BLaER1 (cell line): ENCODE results near the gene PPP3CB.
"Not testable (repeated sequence)": the region's sequence is repeated elsewhere in the genome, so short reads cannot be mapped to it uniquely, and the experiment has no call there.

Experiments
- H3K27ac ChIP-seq: shearing (Covaris generic); formaldehyde crosslinking; 2 replicates; pipeline ENCODE4 v1.8.1; 2022
- H3K27me3 ChIP-seq: shearing (Covaris generic); formaldehyde crosslinking; 2 replicates; pipeline ENCODE4 v1.8.1; 2022
- H3K36me3 ChIP-seq: shearing (Covaris generic); formaldehyde crosslinking; 2 replicates; pipeline ENCODE4 v1.8.1; 2022
- H3K4me1 ChIP-seq: shearing (Covaris generic); formaldehyde crosslinking; 2 replicates; pipeline ENCODE4 v1.8.1; 2022
- H3K4me2 ChIP-seq: shearing (Covaris generic); formaldehyde crosslinking; 2 replicates; pipeline ENCODE4 v1.8.1; 2022
- H3K4me3 ChIP-seq: shearing (Covaris generic); formaldehyde crosslinking; 2 replicates; pipeline ENCODE4 v1.8.1; 2022
- H3K9ac ChIP-seq: shearing (Covaris generic); formaldehyde crosslinking; 2 replicates; pipeline ENCODE4 v1.8.1; 2022
- H3K9me3 ChIP-seq: shearing (Covaris generic); formaldehyde crosslinking; 2 replicates; pipeline ENCODE4 v1.8.1; 2022
- H4K20me1 ChIP-seq: shearing (Covaris generic); formaldehyde crosslinking; 2 replicates; pipeline ENCODE4 v1.8.1; 2022
- Cebpa-rat ChIP-seq: shearing (Covaris generic); IDR thresholded peaks from 2 replicates; pipeline ENCODE4 v1.8.1; 2022

The PPP3CB gene

DNA sequence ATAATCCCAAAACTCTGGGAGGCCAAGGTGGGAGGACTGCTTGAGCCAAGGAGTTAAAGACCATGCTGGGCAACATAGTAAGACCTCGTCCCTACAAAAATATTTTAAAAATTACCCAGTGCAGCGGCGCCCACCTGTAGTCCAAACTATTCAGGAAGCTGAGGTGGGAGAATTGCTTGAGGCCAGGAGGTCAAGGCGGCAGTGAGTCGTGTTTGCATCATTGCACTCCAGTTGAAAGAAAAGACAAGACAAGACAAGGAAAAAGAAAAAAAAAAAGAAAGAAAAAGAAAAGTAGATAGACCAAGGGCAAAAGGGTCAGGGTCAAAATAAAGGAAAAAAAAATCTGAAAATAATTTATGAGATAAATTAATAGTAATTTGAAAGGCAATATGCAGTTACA, 87.8 kb downstream of the PPP3CB start:
- no peak for TF ChIP-seq Cebpa-rat
- H3K9ac ChIP-seq: no peak overlapping the region

DNA sequence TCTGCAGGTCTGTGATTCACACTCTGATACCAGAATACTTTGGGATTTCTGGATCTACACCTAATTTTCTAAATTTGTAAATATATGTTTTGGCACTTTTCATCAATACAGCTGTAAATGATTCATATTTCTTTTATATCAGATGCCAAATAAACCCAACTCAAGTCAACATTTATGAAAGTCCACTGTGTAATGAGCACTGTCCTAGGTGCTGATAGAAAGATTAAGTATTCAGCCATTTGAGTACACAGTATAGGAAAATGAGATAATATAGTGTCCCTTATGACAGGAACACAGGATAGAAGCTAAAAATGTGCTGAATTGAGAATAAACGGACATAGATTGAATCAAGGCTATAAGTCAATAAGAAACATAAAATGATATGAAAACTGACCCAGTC, 88.3 kb downstream of the PPP3CB start:
- Histone ChIP-seq H3K27ac (no peak overlapping the region), H3K9me3 (no peaks in the 10 kb centered on the region), H3K4me1 (peaks cover 2% of the 10 kb centered on the region), H3K4me3 (no peak overlapping the region), H4K20me1 (peaks cover 72% of the 10 kb centered on the region), H3K4me2 (no peak overlapping the region), H3K27me3 (no peaks in the 10 kb centered on the region), H3K9ac (no peak overlapping the region), H3K36me3 (peaks cover 9% of the 10 kb centered on the region; the same call in 1 of the 2 replicates)
- no peak for TF ChIP-seq Cebpa-rat

More for the DNA sequence above, 87.8 kb downstream of the PPP3CB start:
- Histone ChIP-seq H3K27ac (no peak overlapping the region), H3K4me3 (no peak overlapping the region), H4K20me1 (peaks cover 70% of the 10 kb centered on the region), H3K4me1 (peaks cover 8% of the 10 kb centered on the region), H3K9me3 (no peaks in the 10 kb centered on the region), H3K36me3 (peaks cover 9% of the 10 kb centered on the region; the same call in 1 of the 2 replicates), H3K27me3 (no peaks in the 10 kb centered on the region), H3K4me2 (no peak overlapping the region)

DNA sequence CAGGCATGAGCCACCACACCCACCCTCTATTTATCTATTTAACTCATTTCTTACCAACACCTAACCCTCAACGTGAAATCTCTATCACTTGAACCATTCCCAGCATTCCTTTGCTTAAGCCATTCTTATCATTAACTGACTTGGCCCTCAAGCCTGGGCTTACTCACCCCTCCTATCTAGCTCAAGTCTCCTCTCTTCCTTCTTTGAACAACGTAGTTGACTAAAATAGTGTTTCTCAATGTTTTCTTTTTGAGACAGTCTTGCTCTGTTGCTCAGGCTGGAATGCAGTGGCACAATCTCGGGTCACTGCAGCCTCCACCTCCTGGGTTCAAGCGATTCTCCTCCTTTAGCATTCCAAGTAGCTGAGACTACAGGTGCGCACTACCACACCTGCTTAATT, 89.0 kb downstream of the PPP3CB start:
- no peak overlapping the region for H3K4me3 ChIP-seq
- H3K9me3 ChIP-seq: no peaks in the 10 kb centered on the region
- H3K27ac ChIP-seq: no peak overlapping the region
- no peak overlapping the region for H3K4me2 ChIP-seq
- no peaks in the 10 kb centered on the region for H3K4me1 ChIP-seq
- H3K27me3 ChIP-seq: no peaks in the 10 kb centered on the region
- H3K9ac ChIP-seq: no peak overlapping the region
- no peak for TF ChIP-seq Cebpa-rat
- peaks cover 74% of the 10 kb centered on the region for H4K20me1 ChIP-seq
- H3K36me3 ChIP-seq: peaks cover 9% of the 10 kb centered on the region; the same call in 1 of the 2 replicates

DNA sequence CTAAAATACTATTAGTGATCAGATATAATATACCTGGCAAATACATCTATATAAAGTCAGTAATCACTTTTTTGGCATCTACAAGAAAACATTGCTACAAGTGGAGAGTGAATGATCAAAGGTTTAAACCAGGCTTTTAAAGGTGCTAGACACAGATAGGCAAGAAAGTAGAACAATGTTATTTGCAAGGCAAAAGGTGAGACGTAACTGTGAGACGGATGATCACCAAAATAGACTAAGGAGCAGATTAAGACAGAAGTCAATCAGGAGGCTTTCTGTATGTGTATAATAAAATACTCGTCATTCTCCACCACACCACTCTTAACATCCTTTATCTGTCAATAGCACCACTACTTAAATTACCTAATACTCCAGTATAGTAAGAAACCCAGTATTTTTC, 90.3 kb downstream of the PPP3CB start:
- Histone ChIP-seq H3K27me3 (no peaks in the 10 kb centered on the region), H3K4me2 (no peak overlapping the region), H3K9ac (no peak overlapping the region), H3K9me3 (no peaks in the 10 kb centered on the region), H4K20me1 (peaks cover 87% of the 10 kb centered on the region), H3K4me1 (no peaks in the 10 kb centered on the region), H3K36me3 (peaks cover 9% of the 10 kb centered on the region; the same call in 1 of the 2 replicates), H3K27ac (no peak overlapping the region), H3K4me3 (no peak overlapping the region)
- no peak for TF ChIP-seq Cebpa-rat

DNA sequence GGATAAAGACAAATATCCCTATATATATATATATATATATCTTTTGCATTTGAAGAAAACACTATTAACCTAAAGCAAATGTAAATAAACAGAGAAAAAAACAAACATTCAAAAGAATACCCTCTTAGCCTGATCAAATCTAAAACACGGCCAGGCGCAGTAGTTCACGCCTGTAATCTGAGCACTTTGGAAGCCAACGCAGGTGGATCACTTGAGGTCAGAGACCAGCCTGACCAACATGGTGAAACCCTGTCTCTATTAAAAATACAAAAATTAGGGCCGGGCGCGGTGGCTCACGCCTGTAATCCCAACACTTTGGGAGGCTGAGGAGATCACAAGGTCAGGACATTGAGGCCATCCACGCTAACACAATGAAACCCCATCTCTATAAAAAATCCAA, 91.1 kb downstream of the PPP3CB start:
- no peak overlapping the region for H3K4me3 ChIP-seq
- no peak overlapping the region for H3K9ac ChIP-seq
- H3K27me3 ChIP-seq: no peaks in the 10 kb centered on the region
- no peak overlapping the region for H3K27ac ChIP-seq
- TF ChIP-seq Cebpa-rat: no peak
- peaks cover 90% of the 10 kb centered on the region for H4K20me1 ChIP-seq
- H3K36me3 ChIP-seq: peaks cover 17% of the 10 kb centered on the region; the same call in 1 of the 2 replicates
- no peaks in the 10 kb centered on the region for H3K4me1 ChIP-seq
- H3K4me2 ChIP-seq: no peak overlapping the region
- H3K9me3 ChIP-seq: no peaks in the 10 kb centered on the region

DNA sequence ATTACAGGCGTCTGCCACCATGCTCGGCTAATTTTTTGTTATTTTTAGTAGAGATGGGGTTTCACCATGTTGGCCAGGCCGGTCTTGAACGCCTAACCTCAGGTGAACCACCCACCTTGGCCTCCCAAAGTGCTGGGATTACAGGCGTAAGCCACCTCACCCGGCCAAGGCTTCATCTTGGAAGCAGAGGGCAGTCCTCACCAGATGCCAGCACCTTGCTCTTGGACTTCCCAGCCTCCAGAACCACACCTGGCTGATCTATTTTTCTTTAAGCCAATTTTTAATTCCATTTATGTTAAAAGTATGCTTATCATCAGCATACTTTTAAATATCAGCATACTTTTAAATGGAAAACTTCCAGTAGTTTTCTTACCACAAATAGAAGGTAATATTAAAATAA, 94.2 kb downstream of the PPP3CB start:
- peaks cover 37% of the 10 kb centered on the region for H3K36me3 ChIP-seq
- no peak overlapping the region for H3K9ac ChIP-seq
- no peak overlapping the region for H3K27ac ChIP-seq
- peaks cover 75% of the 10 kb centered on the region for H4K20me1 ChIP-seq
- no peak for TF ChIP-seq Cebpa-rat
- H3K27me3 ChIP-seq: no peaks in the 10 kb centered on the region
- no peak overlapping the region for H3K4me2 ChIP-seq
- no peaks in the 10 kb centered on the region for H3K4me1 ChIP-seq
- no peaks in the 10 kb centered on the region for H3K9me3 ChIP-seq
- H3K4me3 ChIP-seq: no peak overlapping the region

DNA sequence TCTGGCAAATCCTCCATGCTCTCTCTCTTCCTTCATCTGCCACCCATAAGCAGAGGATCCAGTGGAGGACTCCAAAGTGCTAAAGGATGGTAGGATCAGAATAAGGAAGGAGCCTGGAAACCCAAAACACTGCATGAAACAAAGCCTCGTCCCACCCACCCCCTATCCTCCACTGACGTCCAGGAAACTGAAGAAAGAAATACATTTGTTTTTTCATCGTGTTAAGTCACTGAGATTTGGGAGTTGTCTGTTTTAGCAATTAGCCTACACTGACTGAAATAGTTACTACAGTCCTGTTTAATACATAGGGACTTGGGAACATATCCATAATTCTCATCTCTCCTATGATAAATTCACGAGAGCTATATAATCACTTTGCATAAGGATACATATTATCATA, 96.8 kb downstream of the PPP3CB start:
- Histone ChIP-seq H3K9me3 (0 out of 2 replicates have a peak, but pooled peaks cover 3% of the 10 kb centered on the region), H3K4me2 (no peak overlapping the region), H3K27me3 (no peaks in the 10 kb centered on the region), H3K4me3 (no peak overlapping the region), H3K4me1 (no peaks in the 10 kb centered on the region), H3K9ac (no peak overlapping the region), H3K36me3 (peaks cover 60% of the 10 kb centered on the region), H4K20me1 (peaks cover 51% of the 10 kb centered on the region), H3K27ac (no peak overlapping the region)
- TF ChIP-seq Cebpa-rat: no peak

DNA sequence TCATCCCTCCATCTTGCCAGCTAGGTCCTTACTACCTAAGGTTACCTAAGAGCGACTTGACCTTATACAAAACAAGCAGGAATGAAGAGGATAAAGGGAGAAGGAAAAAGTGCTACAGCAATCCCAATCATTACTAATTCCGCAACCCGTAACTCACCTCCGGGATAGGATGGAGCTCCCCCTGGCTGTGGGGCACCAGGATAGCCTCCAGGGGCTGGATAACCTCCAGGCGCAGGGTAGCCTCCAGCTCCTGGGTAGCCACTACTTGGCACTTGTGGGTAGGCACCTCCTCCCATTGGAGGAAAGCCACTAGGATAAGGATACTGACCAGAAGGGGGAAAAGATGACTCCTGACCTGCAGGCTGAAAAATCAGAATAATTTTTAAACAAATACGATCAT, 97.8 kb downstream of the PPP3CB start:
- Histone ChIP-seq H3K4me3 (no peak overlapping the region), H3K36me3 (peaks cover 60% of the 10 kb centered on the region), H3K4me2 (no peak overlapping the region), H3K4me1 (no peaks in the 10 kb centered on the region), H3K9me3 (0 out of 2 replicates have a peak, but pooled peaks cover 8% of the 10 kb centered on the region), H4K20me1 (peaks cover 41% of the 10 kb centered on the region), H3K9ac (no peak overlapping the region), H3K27ac (no peak overlapping the region), H3K27me3 (no peaks in the 10 kb centered on the region)
- no peak for TF ChIP-seq Cebpa-rat

DNA sequence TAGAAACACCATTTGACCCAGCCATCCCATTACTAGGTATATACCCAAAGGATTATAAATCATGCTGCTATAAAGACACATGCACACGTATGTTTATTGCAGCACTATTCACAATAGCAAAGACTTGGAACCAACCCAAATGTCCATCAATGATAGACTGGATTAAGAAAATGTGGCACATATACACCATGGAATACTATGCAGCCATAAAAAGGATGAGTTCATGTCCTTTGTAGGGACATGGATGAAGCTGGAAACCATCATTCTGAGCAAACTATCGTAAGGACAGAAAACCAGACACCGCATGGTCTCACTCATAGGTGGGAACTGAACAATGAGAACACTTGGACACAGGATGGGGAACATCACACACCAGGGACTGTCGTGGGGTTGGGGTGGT, 101.5 kb downstream of the PPP3CB start:
- H3K4me3 ChIP-seq, H3K4me1 ChIP-seq, H3K9me3 ChIP-seq, H3K4me2 ChIP-seq, H3K27ac ChIP-seq, H3K9ac ChIP-seq, H3K27me3 ChIP-seq: not testable (repeated sequence)
- Histone ChIP-seq H4K20me1 (peaks cover 12% of the 10 kb centered on the region), H3K36me3 (peaks cover 73% of the 10 kb centered on the region)

DNA sequence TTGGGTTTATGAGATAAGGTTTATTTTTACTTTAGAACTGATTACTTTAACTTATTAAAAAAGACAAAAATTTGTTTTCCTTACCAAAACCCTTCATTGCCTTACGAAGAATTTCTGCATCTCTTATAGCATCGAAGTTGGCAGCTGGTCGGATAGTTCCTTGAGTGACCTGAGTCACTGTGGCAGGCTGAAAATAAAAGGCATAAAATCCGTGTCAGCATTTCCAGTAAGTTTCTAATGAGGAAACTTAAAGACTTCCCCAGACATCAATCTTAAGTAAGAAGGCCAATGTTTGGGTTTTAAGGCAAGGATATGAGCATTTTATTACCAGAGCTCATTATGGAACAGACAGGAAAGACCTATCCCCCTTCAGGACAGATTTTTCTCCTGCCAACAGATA, 107.6 kb downstream of the PPP3CB start:
- H3K27me3 ChIP-seq: no peaks in the 10 kb centered on the region

DNA sequence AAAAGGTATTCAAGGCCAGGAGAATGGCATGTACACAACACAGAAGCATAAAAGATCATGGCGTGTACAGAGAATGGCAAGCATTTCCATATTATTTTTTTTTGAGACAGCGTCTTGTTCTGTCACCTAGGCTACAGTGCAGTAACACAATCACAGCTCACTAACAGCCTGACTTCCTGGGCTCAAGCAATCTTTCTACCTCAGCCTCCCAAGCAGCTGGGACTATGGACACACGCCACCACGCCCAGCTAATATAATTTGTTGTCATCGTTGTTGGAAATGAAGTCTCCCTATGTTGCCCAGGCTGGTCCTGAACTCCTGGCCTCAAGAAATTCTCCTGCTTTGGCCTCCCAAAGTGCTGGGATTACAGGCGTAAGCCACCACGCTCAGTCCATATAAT, 109.2 kb downstream of the PPP3CB start:
- Histone ChIP-seq H3K9me3 (no peaks in the 10 kb centered on the region), H3K27me3 (no peaks in the 10 kb centered on the region), H3K4me3 (no peak overlapping the region), H3K9ac (no peak overlapping the region), H4K20me1 (no peaks in the 10 kb centered on the region; the same call in 1 of the 2 replicates), H3K4me2 (no peak overlapping the region), H3K36me3 (peaks cover 93% of the 10 kb centered on the region), H3K27ac (no peak overlapping the region), H3K4me1 (no peaks in the 10 kb centered on the region)
- TF ChIP-seq Cebpa-rat: no peak

More for the DNA sequence above, 107.6 kb downstream of the PPP3CB start:
- Histone ChIP-seq H3K4me3 (no peak overlapping the region), H3K9me3 (no peaks in the 10 kb centered on the region), H3K36me3 (peaks cover 83% of the 10 kb centered on the region), H4K20me1 (no peaks in the 10 kb centered on the region; the same call in 1 of the 2 replicates), H3K4me1 (no peaks in the 10 kb centered on the region), H3K4me2 (no peak overlapping the region), H3K27ac (no peak overlapping the region), H3K9ac (no peak overlapping the region)
- no peak for TF ChIP-seq Cebpa-rat
